ENCODE measurements around the gene TOP2B.

Gene TOP2B

DNA sequence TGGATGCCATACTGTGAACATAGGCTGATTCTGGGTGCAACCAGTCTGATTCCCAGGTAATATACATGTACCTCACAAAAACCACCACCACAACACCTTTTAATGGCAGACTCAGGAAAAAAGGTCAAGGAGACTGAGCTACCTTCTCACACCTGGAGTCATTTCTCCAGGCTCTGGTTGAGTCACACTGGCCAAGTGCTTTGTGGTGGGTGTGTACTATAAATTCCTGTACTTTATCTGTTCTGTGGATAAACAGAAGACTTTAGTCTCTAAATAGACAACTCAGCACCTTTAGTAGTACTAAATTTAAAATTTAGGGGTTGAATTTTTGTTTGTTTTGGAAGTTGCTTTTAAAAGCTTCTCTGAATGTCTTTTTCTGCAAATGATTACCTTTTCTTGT lies 46.7 kb downstream of the TOP2B start:
- no peak for DNase-seq (ENCODE audit: low spot score)

DNA sequence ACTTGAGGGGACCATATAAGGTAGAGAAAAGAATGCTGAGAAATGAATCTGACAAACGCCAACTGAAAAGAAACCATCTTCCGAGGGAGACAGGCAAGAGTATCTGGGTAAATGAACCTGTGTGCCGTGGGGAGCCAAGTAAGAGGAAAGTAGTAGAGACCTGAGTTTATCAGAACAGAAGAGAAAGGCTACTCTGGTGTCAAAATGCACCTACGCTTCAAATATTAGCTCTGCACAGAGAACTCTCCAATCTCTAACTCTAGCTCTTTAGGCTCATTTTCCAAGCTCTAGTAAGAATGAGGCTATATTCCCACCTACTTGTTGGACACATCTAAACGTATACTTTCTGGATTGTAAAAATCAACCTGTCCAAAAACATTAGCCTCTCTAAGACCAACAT lies 53.5 kb downstream of the TOP2B start:
- no peak for DNase-seq (ENCODE audit: low spot score)

DNA sequence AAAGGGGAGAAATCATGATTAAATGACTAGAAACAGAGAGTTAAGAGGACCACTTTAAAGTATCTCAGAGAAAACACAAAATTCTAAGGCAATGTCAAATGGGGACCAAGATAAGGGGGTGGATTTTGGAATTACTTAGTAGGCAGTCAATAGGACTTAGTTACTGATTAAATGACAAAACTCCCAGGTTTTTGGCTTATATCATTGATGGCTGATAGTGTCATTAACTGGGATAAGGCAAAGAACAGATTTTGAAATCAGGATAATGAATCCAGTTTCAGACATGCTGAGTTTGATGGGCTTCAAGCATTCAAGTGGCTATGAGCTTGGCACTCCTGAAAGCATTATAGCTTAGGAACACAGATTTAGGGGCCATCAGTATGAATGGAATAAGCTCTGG lies 53.9 kb downstream of the TOP2B start:
- no peak for DNase-seq (ENCODE audit: low spot score)

DNA sequence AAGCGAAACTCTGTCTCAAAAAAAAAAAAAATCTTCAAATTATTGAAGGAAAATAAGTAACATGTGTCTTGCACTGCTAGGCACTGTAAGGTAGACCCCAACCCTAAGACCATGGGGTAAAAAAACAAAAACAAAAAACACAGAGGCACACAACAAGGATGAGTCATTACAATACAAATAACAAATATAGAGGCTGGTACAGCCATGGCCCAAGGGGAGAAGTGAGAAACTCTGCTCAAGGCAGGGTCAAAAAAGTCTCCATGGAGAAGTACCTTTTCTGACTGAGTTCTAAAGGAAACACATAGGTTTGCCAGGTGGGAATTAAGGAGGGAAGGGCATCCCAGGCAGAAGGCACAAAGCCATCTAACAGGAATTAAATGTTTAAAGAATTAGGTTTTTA lies 54.5 kb downstream of the TOP2B start:
- no peak for DNase-seq (ENCODE audit: low spot score)

DNA sequence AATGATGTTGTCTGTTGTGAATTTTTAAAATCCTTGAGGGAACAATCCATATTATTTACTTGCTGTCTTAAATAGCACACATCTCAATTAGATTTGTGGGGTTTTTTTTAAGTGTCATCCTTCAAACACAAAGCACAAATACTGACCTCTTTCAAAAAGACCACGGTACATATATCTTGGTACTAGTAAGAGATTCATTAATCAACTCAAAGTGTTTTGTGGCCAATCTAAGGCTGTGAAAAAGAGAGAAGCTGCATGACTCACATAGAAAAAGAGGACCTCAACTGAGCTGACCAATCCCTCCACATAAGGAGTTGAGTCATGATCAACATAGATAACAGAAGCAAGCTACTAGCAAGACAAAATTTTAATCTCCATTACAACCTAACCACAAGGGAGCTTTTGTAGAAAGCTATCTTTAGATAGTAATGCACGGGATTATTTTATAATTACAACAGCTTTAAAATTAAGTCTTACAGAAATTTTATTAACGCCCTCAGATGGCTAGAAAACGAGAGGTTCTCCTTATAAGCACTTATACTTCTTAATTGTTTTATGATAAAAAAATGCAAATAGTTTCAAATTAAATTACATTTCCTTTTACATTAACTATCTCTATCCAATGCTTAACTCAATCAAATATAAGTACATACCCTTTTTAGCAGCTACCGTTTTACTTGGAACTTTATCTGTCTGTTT lies 60.5 kb downstream of the TOP2B start:
- no peak for DNase-seq (ENCODE audit: low spot score)

DNA sequence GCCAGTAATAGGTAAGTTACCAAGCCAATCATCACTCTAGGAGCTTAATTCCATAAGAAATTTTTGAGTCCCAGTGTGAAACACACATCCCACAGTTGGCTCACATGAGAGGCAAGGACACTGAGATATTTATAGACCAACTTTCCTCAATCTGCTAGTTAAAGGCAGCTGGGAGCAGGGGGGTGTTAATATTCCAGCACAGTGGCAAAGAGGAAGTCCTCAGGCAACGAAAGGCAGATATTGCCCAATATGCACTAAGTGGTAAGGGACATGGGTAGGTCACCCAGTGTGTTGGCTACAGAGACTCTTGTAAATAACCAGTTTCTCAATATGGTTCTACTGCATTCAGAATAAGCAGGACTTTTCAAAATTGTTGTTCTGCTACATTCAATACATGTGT lies 61.0 kb downstream of the TOP2B start:
- DNase-seq (ENCODE audit: low spot score) = no peak

DNA sequence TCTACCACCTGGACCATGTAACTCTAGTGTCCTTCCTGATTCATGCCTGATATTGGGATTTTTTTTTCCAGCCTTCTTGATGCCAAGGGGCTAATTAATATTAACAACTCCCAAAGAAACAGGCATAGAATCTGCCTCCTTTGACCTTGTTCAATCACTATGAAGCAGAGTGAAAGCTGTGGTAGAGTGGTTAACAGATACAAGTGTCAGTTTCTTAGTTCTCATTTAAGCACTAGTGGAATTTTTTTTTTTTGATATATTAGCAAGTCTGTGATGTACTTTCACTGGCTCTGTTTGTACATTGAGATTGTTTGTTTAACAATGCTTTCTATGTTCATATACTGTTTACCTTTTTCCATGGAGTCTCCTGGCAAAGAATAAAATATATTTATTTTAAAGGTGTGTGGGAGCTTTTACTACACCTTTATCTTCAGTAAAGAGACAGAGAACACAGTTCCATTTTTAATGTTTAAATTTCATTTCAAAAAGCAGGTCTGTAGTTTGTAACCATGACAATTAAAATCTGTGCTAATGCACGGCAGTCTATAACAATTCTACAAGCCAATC lies 67.1 kb downstream of the TOP2B start:
- no peak for DNase-seq (ENCODE audit: low spot score)

DNA sequence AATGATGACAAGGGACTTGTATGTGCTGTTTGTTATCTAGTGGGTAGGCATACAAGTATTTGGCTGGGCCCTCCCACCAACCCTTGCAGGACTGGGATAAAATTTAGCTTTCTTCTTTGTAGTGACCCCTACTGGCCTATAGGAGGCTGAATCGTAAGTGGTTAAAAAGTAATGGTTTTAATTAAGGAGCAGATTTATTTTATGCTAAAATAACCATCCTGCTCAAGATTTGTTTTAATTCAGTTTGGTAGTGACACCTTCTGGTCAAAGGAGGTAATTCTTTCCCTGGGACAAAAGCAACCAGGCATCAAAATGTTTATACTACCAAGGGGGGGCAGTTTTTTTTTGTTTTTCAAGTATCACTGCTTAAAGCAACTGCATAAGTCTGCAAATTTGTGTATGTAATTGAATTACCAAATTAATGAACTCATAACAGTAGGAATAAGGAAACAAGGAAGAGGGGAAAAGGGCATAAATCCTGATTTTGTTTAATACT lies 70.7 kb downstream of the TOP2B start:
- no peak for DNase-seq (ENCODE audit: low spot score)

DNA sequence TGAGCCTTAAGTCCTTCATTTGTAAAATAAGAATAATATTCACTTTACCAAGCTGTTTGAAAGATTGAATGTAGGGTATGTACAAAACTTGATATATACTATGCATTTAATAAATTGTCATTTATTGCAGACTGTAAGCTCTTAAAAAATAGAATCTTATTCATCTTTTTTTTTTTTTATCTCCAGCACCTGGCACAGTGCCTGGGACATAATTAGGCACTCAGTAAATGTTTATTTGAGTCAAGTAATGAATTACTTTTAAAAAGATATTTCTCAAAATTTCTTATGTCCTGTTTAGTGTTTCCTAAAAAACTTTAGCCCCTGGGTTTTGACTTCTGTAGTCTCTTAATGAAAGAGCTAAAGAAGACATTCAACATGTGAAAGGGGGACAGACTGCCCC lies 71.7 kb downstream of the TOP2B start:
- no peak for DNase-seq (ENCODE audit: low spot score)

DNA sequence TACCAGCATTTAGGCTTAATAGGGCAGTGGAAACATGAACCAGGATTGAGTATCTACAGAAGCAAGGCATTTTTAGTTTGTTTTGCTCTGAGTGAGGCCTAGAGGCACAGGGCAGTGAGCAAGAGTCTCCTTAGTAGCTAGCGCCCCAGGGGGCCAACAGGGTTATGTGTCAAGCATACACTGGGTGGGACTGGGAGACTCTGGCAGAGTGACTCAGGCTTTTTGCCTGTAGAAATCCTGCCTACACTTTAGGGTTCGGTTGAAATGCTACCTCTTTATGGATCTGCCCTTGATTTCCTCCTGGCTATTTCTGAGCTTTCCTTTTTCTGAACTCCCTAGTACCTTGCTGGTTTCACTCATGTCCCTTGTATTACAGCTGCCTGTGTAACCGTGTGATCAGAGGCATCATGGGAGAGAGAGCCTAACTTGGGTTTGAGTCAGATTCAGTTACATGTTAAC lies 72.2 kb downstream of the TOP2B start:
- peak; percentile 53 for DNase-seq (ENCODE audit: low spot score)

DNA sequence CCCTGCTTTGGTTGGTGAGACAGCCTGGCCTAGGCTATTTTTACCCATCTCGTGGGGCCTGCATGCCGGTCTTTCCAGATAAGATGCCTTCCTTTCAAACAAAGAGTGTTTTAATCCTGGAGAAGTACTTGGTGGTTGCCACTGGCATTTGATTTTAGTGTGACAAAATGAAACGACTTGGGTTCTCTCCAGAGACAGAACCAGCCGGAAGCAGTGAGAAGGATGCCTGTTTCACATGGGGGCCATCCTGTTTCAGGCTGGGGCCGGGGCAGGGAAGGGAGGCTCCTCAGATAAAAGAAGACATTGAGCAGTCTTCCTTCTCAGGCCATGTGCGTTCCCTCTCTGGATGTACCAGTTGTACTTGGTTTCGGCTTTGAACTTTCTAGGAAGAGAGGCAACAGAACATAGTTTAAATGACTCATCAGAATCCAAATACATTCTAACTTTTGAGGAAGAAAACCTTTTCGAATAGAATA lies 74.9 kb downstream of the TOP2B start:
- no peak for DNase-seq (ENCODE audit: low spot score)

DNA sequence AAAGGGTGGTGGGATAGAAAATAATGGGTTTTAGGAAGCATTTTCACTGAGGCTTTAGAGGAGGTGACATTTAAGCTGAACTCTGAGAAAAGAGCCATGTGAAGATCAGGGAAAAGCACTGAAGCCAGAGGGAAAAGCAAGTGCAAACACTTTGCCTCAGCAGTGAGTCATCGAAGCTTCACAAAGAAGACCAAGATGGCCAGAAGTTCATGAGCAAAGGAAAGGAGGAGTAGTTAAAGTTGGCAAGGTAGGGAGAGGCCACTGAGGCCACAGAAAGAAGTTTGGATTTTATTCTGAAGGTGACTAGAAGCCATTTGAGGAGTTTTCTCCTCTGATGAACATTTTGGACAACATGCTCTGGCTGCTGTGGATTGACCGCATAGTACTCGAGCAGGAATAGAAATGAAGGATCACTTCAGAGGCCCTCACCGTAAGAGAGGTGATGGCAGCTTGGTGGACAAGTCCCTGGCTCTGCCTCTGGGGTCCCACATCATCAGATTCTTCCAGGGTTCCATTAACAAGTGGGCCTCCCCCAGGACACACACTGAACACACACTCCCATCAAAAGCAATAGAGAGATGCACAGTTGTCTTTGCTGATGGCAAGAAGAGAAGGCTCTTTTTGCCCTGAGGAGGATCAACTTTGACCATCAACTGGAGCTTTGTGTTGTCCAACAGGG lies 75.5 kb downstream of the TOP2B start:
- DNase-seq (ENCODE audit: low spot score) = no peak

DNA sequence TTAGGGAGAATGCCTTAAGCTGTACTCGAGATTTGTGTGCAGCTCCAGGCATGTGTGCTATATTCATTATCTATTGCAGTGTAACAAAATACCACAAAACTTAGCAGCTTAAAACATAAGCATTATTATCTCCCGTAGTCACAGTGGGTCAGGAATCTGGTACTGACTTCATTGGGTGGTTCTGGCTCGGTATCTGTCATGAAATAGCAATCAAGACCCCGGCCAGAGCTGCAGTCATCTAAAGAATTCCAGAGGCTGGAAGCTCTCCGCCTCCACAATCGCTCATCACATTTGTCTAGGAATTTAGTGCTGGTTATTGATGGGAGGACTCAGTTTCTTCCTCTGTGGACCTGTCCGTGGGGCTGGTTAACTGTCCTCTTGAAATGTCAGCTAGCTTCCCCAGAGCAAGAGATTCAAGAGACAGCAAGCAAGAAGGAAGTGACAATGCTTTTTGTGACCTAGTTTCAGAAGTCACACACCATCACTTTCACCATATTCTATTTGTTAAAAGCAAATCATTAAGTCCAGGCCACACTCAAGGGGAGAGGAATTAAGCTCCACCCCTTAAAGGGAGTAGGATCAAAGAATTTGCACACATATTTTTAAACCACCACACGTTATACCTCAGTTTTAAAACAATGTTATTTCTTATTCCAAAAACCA lies 76.1 kb downstream of the TOP2B start:
- DNase-seq (ENCODE audit: low spot score) = no peak

DNA sequence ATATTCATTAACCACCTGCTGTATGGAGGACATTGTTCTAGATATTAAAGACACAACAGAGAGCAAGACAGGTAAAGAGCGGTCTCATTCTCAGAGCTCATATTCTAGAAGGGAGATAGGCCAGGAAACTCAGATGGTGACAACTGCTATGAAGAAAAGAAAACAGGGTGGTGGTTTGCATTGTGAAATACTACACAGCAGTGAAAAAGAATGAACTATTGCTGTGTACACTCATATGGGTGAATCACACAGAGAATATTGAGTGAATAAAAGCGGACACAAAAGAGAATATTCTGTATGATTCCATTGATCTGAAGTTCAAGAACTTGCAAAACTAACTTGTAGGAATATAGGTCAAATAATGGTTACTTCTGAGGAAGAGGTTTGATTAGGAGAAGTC lies 76.7 kb downstream of the TOP2B start:
- no peak for DNase-seq (ENCODE audit: low spot score)

DNA sequence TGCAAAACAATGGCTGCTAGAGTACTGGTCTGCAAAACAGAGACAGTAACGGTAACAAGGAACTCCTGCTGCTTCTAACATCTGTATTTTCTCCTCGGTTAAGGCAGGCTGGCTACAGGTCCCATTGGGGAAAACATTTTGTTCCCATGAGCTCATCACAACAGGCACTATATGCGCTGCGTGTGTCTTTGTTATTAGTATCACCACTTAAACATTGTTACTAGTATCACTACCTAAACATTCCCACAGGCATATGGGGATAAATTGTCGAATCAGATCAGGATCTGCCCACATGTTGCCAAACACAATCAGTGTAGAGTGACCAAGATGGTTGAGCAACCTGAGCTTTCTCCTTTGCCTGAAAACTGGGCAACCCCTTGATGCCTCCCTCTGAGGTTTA lies 77.2 kb downstream of the TOP2B start:
- no peak for DNase-seq (ENCODE audit: low spot score)

DNA sequence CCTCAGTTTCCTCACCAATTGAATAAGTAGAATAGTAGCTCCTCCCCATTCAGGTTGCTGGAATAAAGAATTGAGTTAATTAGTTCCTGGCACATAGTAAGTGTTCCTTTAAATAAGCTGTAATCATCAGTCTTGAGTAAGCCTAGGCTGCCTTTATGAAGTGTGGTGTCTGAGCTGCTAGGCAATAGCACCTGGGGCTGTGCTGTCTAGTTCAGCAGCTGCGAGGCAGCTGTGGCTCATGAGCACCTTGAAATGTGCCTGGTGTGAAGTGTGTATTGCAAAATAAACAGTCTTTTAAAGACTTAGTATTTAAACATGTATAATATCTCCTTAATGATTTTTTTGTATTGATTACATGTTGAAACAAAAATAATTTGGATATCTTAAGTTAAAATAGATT lies 77.6 kb downstream of the TOP2B start:
- no peak for DNase-seq (ENCODE audit: low spot score)

DNA sequence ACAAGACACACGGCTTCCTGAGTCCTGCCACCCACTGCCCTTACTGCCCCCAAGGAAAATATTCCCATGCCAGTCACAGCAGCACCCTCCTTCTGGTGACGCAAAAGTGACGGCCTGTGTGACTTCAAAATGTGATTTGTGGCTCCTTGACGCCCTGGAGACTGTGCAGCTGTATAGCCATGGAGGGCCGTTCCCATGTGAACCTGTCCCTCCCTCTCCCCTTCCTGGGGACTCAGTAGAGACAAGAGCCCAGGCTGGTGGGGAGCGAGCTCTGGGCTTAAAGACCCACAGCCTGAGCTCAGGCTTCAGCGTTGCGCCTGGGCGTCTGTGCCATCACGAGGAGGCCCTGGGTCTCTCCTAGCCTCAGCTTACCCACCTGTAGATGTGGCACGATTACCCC lies 78.2 kb downstream of the TOP2B start:
- DNase-seq (ENCODE audit: low spot score) = no peak

DNA sequence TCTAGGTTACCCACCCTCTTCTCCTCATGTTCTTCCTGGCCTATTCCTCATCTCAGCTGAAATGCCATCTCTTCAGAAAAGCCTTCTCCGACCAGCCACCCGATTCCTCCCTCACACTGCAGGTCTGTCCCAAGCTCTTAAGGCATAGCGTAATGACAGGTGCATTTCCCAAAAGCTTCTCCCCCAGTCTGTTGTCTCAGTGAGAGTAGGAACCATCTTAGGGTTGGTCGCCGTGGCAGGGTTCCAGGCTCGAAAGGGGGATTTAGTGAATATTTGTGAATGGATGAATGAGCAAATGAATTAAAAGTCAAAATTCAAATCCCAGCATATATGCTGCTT lies 78.6 kb downstream of the TOP2B start:
- DNase-seq (ENCODE audit: low spot score) = no peak

DNA sequence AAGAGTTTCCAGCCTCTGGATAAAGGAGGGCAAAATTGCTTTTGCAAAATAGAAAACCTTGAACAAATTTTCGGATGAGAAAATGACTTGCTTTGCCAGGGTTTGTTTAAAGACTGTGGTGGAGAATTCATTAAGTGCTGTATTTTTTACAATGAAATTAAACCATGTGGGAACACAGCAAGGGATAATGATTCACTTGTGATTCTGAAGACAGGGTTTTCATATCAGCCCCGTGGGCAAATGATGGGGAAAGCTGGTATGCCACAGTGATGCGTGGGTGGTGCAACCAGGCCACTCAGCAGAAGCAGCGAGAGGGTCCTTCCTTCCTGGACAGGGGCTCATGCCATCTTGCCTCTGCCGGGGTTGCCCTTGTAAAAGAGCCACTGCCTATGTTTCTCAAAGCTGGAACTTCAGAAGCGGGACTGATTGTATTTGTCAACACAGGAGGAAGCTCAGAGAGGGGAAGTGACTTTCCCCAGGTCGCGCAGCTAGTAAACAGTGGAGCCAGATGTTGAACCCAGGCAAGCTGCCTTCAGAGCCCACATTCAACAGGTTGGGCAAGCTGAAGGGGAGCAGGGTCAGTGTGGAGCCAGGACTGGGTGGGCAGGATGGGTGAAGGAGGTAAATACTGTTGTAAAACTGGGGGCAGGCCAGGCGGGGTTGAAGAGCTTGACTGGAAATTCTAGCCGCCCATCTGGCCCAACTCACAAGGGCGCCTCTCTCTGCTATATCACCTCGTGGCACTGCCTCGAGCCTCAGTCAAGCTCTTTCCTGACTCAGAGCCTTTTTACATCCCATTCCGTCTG lies 79.1 kb downstream of the TOP2B start:
- DNase-seq (ENCODE audit: low spot score) = no peak

DNA sequence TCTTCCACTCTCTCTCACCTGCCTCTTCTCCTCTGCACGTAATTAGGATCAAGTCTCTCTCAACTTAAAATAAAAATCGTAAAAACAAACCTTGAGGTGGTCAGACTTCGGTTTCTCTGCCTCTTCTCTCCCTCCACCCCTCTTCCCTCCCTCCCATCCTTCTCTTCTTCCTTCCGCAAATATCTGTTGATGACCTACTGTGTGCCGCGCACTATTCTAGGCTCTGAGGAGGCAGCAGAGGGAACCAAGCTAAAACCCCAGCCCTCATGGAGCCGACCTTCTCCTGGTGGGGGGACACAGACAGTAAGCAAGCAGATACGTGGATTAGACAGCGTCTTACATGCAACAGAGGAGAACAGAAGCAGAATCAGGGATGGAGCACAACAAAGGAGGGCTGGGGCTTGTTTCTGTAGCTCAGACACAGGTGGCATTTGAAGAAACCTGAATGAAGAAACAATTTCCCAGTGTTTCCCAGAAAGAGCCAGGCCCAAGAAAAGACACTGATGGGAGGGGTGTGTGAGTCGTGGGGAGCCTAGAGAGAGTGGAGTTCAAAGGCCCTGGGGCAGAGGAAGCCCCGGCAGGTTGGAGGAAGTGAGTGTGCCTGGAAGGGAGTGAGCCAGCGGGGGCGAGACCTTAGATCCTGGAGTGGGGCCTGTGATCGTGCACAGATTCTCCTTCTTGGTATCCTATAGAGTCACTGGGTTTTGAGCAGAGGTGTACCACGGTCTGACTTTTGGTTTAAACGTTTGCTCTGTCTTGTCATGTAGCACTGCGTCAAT lies 80.5 kb downstream of the TOP2B start:
- DNase-seq (ENCODE audit: low spot score) = no peak

DNA sequence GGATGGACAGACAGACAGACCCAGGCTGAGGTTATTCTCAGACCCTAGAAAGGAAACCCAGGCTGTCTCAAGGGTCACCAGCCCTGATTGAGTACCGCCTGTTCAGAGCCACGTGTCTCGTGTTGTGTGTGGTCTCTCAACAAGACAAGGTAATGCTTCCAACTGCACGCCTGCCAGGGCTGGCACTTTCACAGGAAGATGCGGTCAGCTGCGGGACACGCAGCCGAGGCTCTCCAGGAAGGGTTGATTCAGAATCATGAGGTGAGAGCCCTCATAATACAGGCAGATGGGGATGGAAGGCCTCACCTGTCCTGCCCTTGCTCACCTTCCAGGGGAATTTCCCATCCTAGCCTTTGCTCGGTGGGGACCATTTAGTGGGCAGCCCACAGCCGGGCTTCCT lies 81.4 kb downstream of the TOP2B start:
- DNase-seq (ENCODE audit: low spot score) = no peak
